Colonic mucosa (tissue), 4 donors: ENCODE measurements around the gene PRICKLE4. TPM values are rescaled to one million over a fixed set of nuclear protein-coding genes. Genes with fewer than 3 reads are reported as not detected.

Experiments
- DNase-seq: peaks from one replicate; pipeline ENCODE4 v3.0.0-alpha.2; 2020
- H3K27ac ChIP-seq: fragments of 200-600 bp; one replicate; pipeline ENCODE4 v1.8.0; 2021
- H3K27me3 ChIP-seq: fragments of 200-600 bp; one replicate; pipeline ENCODE4 v1.8.0; 2021
- H3K36me3 ChIP-seq: fragments of 200-600 bp; one replicate; pipeline ENCODE4 v1.8.0; 2021
- H3K4me1 ChIP-seq: fragments of 200-600 bp; one replicate; pipeline ENCODE4 v1.8.0; 2021; ENCODE audit warnings: mild to moderate bottlenecking
- H3K4me3 ChIP-seq: fragments of 200-600 bp; one replicate; pipeline ENCODE4 v1.8.0; 2021
- H3K9ac ChIP-seq, 2 donors: one replicate each; pipeline ENCODE4 v1.7.0; 2013; ENCODE audit warnings: control low read depth in 2 of 2, low read depth in 2 of 2, low read length in 2 of 2
- H3K9me3 ChIP-seq: fragments of 200-600 bp; one replicate; pipeline ENCODE4 v1.8.0; 2021
- intact Hi-C: fragments of 100-400 bp; cut with DNase I; formaldehyde crosslinking; loops from one replicate; pipeline ENCODE4 v1.14.1; 2022
- total RNA-seq, 2 donors: library from RNA; stranded (reverse); fragmentation: NEBNext Ultra II Directional in 1 of 2; extraction: Animal tissue kit (Norgen Biotek cat#: 25700) in 1 of 2; gene quantifications; one replicate each; pipeline ENCODE4 v1.2.1, GENCODE V29; 2021
- TF ChIP-seq, protein P1 (sequence below): fragments of 200-600 bp; IDR thresholded peaks from one replicate; pipeline ENCODE4 v1.8.0; 2022; ENCODE audit warnings: antibody characterized with exemption, mild to moderate bottlenecking
- donor health status: healthy.
- donor health status: DM: no; HTN: no; CAD: no.
- donor health status: DM: no; HTN: no; CAD: no.

PRICKLE4 gene, protein sequence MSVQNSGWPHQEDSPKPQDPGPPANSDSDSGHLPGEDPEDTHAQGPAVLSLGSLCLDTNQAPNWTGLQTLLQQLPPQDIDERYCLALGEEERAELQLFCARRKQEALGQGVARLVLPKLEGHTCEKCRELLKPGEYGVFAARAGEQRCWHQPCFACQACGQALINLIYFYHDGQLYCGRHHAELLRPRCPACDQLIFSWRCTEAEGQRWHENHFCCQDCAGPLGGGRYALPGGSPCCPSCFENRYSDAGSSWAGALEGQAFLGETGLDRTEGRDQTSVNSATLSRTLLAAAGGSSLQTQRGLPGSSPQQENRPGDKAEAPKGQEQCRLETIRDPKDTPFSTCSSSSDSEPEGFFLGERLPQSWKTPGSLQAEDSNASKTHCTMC
- 1 to 10 TPM; 1.8 to 4.8 TPM for total RNA-seq

GRCh38 chr6:41780551-41781365 lies at the start of gene PRICKLE4:
TSS of gene PRICKLE4 (plus strand) at chr6:41780782. CDS start at chr6:41783474, 2,692 bp downstream.
- H3K9ac ChIP-seq, result peak within 1 kb of the TSS; percentile 74 to 89
- DNase-seq, result peak; percentile 74
- no peaks in the 10 kb centered on the region for H3K27me3 ChIP-seq
- peaks cover 9% of the 10 kb centered on the region for H3K4me1 ChIP-seq
- intact Hi-C loops, result loop anchor here (2.0 kb wide), 1 partner anchor 264 kb away; no protein-coding TSS in a partner anchor
- H3K36me3 ChIP-seq, result no peaks in the 10 kb centered on the region
- peak within 1 kb of the TSS; percentile 80 for H3K27ac ChIP-seq
- no peaks in the 10 kb centered on the region for H3K9me3 ChIP-seq
- peak within 1 kb of the TSS; percentile 54 for H3K4me3 ChIP-seq
- TF ChIP-seq, protein P1, sequence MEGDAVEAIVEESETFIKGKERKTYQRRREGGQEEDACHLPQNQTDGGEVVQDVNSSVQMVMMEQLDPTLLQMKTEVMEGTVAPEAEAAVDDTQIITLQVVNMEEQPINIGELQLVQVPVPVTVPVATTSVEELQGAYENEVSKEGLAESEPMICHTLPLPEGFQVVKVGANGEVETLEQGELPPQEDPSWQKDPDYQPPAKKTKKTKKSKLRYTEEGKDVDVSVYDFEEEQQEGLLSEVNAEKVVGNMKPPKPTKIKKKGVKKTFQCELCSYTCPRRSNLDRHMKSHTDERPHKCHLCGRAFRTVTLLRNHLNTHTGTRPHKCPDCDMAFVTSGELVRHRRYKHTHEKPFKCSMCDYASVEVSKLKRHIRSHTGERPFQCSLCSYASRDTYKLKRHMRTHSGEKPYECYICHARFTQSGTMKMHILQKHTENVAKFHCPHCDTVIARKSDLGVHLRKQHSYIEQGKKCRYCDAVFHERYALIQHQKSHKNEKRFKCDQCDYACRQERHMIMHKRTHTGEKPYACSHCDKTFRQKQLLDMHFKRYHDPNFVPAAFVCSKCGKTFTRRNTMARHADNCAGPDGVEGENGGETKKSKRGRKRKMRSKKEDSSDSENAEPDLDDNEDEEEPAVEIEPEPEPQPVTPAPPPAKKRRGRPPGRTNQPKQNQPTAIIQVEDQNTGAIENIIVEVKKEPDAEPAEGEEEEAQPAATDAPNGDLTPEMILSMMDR, result no peak

DNA sequence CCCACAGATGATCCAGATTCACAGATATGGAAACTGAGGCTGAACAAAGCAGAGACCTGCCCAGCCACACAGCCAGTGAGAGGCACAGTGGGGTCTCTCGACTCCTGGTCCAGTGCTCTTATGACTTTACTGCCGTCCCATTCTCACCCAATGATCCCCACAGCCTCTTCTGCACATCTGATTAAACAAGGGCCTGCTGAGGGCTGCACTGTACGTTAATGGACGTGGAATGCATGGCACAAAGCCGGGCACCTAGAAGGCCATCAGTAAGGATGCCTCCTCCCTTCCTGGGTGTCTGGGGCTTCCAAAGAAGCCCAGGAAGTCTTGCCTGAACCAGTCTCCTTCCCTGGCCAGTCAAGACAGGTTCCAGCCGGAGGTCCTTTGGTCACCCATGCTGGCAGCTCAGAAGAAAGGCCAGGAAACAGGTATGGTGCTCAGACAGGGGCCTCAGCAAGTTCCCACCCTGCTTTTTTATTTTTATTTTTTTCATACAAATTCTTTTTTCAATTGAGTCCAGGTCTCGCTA lies 49.0 kb upstream of the PRICKLE4 start:
- Histone ChIP-seq H3K36me3 (no peaks in the 10 kb centered on the region), H3K27me3 (no peaks in the 10 kb centered on the region), H3K9me3 (no peaks in the 10 kb centered on the region), H3K4me3 (no peak overlapping the region), H3K4me1 (peaks cover 7% of the 10 kb centered on the region), H3K9ac (no peak overlapping the region), H3K27ac (no peak overlapping the region)
- TF ChIP-seq, protein P1, result no peak
- intact Hi-C loops, result no loop called here
- no peak for DNase-seq

DNA sequence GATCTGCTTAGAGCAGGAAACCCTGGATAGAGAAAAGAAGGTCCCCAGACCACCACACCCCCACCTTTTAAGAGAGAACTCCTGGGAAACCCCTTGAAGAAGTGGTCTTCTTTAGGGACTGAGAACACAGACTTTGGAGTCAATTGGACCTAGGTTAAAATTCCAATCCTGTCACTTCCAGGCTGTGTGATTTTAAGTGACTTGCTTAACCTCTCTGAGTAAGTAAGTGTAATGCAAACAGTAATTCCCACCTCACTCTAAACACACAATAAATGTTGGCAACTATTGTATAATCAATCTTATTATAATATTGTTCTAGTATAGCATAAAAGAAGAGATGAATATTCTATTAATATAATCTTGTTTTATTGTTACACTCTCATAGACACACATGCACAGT lies 48.4 kb upstream of the PRICKLE4 start:
- Histone ChIP-seq H3K4me1 (peaks cover 7% of the 10 kb centered on the region), H3K27ac (no peak overlapping the region), H3K27me3 (no peaks in the 10 kb centered on the region), H3K4me3 (no peak overlapping the region), H3K9me3 (no peaks in the 10 kb centered on the region), H3K9ac (no peak overlapping the region), H3K36me3 (no peaks in the 10 kb centered on the region)
- intact Hi-C loops, result no loop called here
- TF ChIP-seq, protein P1, result no peak
- DNase-seq, result no peak

DNA sequence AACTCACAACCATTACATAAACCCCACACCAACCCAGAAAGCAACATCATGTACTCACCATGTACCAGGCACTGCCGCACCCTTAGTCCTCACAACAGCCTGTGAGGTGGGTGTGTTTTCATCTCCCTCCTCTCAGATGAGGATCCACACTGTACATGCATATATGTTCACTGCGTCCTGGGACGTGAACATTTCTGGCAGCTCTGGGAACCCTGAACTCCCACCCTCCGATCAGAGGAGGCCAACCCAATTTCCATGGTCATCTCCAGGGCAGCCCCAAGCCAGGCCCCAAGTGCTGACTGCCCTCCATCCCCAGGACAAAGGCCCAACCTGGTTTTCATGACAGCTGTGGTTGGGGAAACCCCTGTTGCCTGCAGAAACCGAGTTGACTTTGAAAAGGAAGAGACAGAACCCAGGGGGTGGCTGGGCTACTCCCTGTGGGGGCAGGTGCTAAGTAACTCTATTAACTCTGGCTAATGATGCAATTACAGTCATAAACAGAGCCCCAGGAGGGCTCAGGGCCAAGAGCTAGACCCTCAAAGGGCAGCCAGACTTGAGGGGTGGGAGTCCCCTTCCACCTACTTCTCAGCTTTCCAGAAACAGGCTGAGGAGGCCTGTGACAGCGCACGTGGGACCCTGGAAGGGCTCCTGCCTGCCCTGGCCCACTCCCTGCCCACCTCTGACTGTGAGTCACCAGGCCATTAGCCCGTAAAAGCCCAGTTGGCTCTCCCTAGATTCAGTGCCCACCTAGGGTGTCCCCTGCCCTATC lies 47.8 kb upstream of the PRICKLE4 start:
- no peaks in the 10 kb centered on the region for H3K36me3 ChIP-seq
- H3K4me1 ChIP-seq, result peaks cover 7% of the 10 kb centered on the region
- intact Hi-C loops, result no loop called here
- no peaks in the 10 kb centered on the region for H3K27me3 ChIP-seq
- no peaks in the 10 kb centered on the region for H3K9me3 ChIP-seq
- peak overlapping the region; percentile 95 for H3K27ac ChIP-seq
- TF ChIP-seq, protein P1, result no peak
- no peak for DNase-seq
- H3K9ac ChIP-seq, result peak overlapping the region; percentile 73 to 84
- H3K4me3 ChIP-seq, result peak overlapping the region; percentile 80

- H3K9me3 ChIP-seq, result no peaks in the 10 kb centered on the region
- no peaks in the 10 kb centered on the region for H3K36me3 ChIP-seq
- no peak for DNase-seq
- intact Hi-C loops, result no loop called here
- TF ChIP-seq, protein P1, result no peak
- H3K9ac ChIP-seq, result peak overlapping the region; percentile 73 to 84
- peak overlapping the region; percentile 80 for H3K4me3 ChIP-seq
- no peaks in the 10 kb centered on the region for H3K27me3 ChIP-seq
- H3K27ac ChIP-seq, result peak overlapping the region; percentile 95
- H3K4me1 ChIP-seq, result peaks cover 7% of the 10 kb centered on the region
Measured at GRCh38 chr6:41733360-41733706, 47.2 kb upstream of the PRICKLE4 start.
